Neutrophil (primary cell): ENCODE measurements around the gene SYNGR2.

Experiments
- H3K27ac ChIP-seq: fragments of 200-600 bp; sonication (generic); 2 replicates; pipeline ENCODE4 v1.5.1; 2016; ENCODE audit warnings: mild to moderate bottlenecking, moderate library complexity
- H3K27me3 ChIP-seq: fragments of 200-600 bp; sonication (generic); 2 replicates; pipeline ENCODE4 v1.6.0; 2016; ENCODE audit warnings: mild to moderate bottlenecking
- H3K36me3 ChIP-seq: fragments of 200-600 bp; sonication (generic); 2 replicates; pipeline ENCODE4 v1.5.1; 2017
- H3K4me1 ChIP-seq, 2 experiments: fragments of 200-600 bp in 1 of 2; sonication (generic) in 1 of 2; 1 replicate in 1 of 2; 2 replicates in 1 of 2; pipeline versions ENCODE4 v1.5.1 to v1.6.1; 2013 to 2016; ENCODE audit warnings: low read depth in 1 of 2, low read length in 1 of 2, mild to moderate bottlenecking in 1 of 2, moderate library complexity in 1 of 2; ENCODE audit not compliant: control insufficient read depth in 1 of 2, insufficient read depth in 1 of 2
- H3K4me3 ChIP-seq, 2 experiments: fragments of 200-600 bp in 1 of 2; sonication (generic) in 1 of 2; 1 replicate in 1 of 2; 2 replicates in 1 of 2; pipeline ENCODE4 v1.5.1; 2013 to 2016; ENCODE audit warnings: low read depth in 1 of 2, low read length in 1 of 2, mild to moderate bottlenecking in 1 of 2, moderate library complexity in 1 of 2
- H3K9me3 ChIP-seq: fragments of 200-600 bp; sonication (generic); 2 replicates; pipeline ENCODE4 v1.5.1; 2016
- TF ChIP-seq, protein P1 (sequence below): fragments of 200-600 bp; sonication (generic); IDR thresholded peaks from 2 replicates; pipeline ENCODE4 v1.5.1; 2016; ENCODE audit warnings: antibody characterized with exemption

Gene SYNGR2

GRCh38 chr17:78128551-78129350, 39.6 kb upstream of the SYNGR2 start, which contains the start of gene TMC6:
TMC6 (minus strand) TSS chr17:78128755; CDS start chr17:78126832, 1,923 bp downstream.
- Histone ChIP-seq H3K27ac (peak within 1 kb of the TSS; percentile 98), H3K9me3 (no peaks in the 10 kb centered on the region), H3K4me1 (peaks cover 87 to 92% of the 10 kb centered on the region in 2 experiments)

DNA sequence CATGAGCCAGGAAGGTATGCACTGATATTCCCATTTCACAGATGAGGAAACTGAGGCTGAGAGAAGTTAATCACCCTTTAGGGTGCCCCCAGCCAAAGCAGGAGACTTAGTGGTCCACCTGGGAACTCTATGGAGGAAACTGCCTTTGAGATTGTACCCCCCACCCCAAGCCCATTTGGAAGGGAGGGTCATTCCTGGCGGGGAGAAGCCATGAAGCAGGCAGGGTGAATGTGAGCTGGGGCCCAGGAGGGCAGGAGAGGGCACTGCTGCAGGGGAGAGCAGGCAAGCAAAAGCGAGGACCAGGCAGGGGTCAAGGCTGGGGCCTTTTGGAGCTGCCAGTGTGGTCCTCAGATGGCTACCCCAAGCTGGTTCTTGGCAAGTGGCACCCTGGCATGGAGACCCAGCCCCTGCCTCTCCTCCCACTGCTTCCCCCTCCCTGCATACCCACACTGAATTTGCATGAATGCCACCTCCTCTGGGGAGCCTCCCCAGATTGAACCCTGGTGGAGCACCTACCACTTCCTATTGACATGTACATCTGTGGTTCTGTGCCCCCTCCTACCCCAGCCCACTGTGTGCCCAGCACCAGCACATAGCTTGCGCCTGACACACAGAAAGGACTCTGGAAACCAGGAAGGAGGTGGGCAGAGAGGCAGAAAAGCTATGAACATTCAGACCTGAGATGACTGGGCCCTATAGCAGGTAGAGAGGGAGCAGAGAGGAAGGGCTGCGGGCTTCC, 38.9 kb upstream of the SYNGR2 start:
- Histone ChIP-seq H3K4me3 (peak overlapping the region; percentile 80 to 87), H3K27me3 (no peaks in the 10 kb centered on the region), H3K4me1 (peaks cover 87 to 92% of the 10 kb centered on the region in 2 experiments), H3K9me3 (no peaks in the 10 kb centered on the region), H3K27ac (peak overlapping the region; percentile 98), H3K36me3 (peaks cover 38% of the 10 kb centered on the region)
- TF ChIP-seq, protein P1, sequence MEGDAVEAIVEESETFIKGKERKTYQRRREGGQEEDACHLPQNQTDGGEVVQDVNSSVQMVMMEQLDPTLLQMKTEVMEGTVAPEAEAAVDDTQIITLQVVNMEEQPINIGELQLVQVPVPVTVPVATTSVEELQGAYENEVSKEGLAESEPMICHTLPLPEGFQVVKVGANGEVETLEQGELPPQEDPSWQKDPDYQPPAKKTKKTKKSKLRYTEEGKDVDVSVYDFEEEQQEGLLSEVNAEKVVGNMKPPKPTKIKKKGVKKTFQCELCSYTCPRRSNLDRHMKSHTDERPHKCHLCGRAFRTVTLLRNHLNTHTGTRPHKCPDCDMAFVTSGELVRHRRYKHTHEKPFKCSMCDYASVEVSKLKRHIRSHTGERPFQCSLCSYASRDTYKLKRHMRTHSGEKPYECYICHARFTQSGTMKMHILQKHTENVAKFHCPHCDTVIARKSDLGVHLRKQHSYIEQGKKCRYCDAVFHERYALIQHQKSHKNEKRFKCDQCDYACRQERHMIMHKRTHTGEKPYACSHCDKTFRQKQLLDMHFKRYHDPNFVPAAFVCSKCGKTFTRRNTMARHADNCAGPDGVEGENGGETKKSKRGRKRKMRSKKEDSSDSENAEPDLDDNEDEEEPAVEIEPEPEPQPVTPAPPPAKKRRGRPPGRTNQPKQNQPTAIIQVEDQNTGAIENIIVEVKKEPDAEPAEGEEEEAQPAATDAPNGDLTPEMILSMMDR = no peak

More at GRCh38 chr17:78128551-78129350, 39.6 kb upstream of the SYNGR2 start, which contains the start of gene TMC6:
- H3K4me3 ChIP-seq = peak within 1 kb of the TSS; percentile 80 to 87
- no peaks in the 10 kb centered on the region for H3K27me3 ChIP-seq
- TF ChIP-seq, protein P1 = peak; percentile 12
- H3K36me3 ChIP-seq = peaks cover 38% of the 10 kb centered on the region

GRCh38 chr17:78130090-78130436, 38.3 kb upstream of the SYNGR2 start:
- Histone ChIP-seq H3K4me1 (peaks cover 87 to 92% of the 10 kb centered on the region in 2 experiments), H3K4me3 (peak overlapping the region; percentile 80 to 87), H3K36me3 (peaks cover 38% of the 10 kb centered on the region), H3K9me3 (no peaks in the 10 kb centered on the region), H3K27me3 (no peaks in the 10 kb centered on the region), H3K27ac (peak overlapping the region; percentile 98)
- TF ChIP-seq, protein P1 = no peak

DNA sequence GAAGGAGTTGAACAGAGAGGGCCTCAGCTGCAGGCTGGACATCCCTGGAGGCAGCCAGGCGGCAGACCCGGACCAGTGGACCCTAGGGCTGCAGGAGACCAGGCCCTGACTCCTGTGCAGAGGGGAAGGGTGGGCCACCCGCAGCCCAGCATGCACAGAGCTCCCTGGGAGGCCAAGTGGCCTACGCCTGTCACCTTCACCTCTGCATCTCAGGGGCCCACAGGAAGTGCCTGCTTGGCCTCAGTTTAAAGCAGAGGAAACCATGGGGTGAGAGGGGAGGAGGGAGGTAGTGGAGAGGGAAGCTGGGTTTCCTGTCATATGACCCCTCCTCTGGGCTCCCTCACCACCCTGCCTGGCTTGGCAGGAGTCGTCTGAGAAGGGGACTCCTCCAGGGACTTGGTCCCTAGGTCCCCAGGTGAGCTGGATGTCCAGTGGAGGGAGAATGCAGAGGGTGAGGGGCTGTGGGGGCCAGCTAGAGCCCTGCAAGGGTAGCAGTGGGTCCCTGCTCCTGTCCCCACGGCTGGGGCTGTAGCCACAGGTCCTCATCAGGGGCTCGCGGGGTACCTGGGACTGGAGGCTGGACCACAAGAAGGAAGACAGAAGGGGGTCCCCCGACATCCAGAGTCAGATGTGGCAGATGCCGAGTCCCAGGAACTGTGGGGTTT, 37.8 kb upstream of the SYNGR2 start, which contains the start of gene TMC8:
Gene TMC8 (plus strand): TSS at position 335 of the 665 bp plus-strand sequence. CDS start 818 bp downstream, outside the sequence.
- TF ChIP-seq, protein P1 = no peak
- Histone ChIP-seq H3K9me3 (no peaks in the 10 kb centered on the region), H3K27me3 (no peaks in the 10 kb centered on the region), H3K4me1 (peaks cover 87 to 92% of the 10 kb centered on the region in 2 experiments), H3K36me3 (peaks cover 38% of the 10 kb centered on the region), H3K27ac (peak within 1 kb of the TSS; percentile 98), H3K4me3 (peak within 1 kb of the TSS; percentile 80 to 87)
